Gastroesophageal sphincter (tissue), 3 donors: Measurements from ENCODE around the gene ARHGEF19.

Experiments
- CTCF ChIP-seq, 4 experiments: fragments of 200-600 bp in 2 of 4; fragments of 450-650 bp in 2 of 4; sonication (generic) in 1 of 4; IDR thresholded peaks; one replicate each; pipeline ENCODE4 v1.5.1; 2017 to 2019; ENCODE audit warnings: antibody characterized with exemption in 4 of 4, mild to moderate bottlenecking in 2 of 4, moderate library complexity in 2 of 4
- EP300 ChIP-seq: sonication (generic); formaldehyde crosslinking; IDR thresholded peaks from one replicate; pipeline ENCODE4 v1.6.1; 2017; ENCODE audit warnings: antibody characterized with exemption, mild to moderate bottlenecking
- POLR2A ChIP-seq, 2 donors: fragments of 450-650 bp; IDR thresholded peaks; one replicate each; pipeline ENCODE4 v1.6.1; 2017; ENCODE audit warnings: antibody characterized with exemption in 2 of 2, mild to moderate bottlenecking in 2 of 2, moderate library complexity in 1 of 2
- POLR2AphosphoS5 ChIP-seq: sonication (generic); formaldehyde crosslinking; IDR thresholded peaks from one replicate; pipeline ENCODE4 v1.6.1; 2017; ENCODE audit warnings: antibody characterized with exemption

DNA sequence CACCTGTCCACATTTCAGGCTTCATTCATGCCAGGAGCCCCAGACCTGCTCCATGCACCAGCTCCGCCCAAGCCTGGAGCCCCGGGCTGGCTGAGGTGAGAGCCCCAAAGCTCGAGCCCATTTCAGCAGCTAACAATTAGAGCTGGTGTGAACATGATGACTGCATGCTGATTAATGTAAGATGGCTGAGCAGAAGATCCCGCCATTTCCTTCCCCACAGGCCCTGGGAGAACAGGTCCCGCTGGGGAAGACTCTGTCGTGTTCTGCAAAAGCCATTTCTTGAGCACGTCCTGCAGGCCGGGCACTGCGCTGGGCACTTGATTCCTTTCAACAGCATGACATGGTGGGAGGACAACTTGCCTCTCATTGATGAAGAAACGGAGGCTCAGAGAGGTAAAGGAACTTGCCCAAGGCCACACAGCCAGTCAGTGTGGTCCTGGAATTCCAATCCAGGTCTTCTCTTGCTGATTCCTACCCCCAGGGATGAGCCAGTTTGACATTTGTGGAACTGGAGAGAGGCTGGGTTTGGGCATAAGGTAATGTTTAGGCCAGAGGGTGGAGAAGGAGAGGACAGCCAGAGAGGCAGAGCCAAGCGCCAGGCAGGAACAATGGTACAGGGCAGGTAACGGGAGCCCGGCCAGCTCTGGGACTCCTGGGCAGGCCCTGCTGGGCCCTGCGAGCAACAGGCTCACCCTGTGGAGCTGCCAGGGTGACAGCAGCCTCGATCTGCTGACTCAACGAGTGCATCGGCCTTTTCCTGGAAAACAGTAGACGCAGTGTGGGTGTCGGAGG lies 28.5 kb downstream of the ARHGEF19 start:
- TF ChIP-seq CTCF (IDR thresholded peaks at IDR 0.05) (no peak), EP300 (no peak), POLR2AphosphoS5 (no peak), POLR2A (IDR thresholded peaks at IDR 0.05) (no peak)
